Measurements from ENCODE around the gene CC2D2B. TPM values are rescaled to one million over a fixed set of nuclear protein-coding genes. Genes with fewer than 3 reads are reported as not detected.

Gene CC2D2B
- total RNA-seq, 1 experiment from 2014 or later, result 0.20 TPM

DNA sequence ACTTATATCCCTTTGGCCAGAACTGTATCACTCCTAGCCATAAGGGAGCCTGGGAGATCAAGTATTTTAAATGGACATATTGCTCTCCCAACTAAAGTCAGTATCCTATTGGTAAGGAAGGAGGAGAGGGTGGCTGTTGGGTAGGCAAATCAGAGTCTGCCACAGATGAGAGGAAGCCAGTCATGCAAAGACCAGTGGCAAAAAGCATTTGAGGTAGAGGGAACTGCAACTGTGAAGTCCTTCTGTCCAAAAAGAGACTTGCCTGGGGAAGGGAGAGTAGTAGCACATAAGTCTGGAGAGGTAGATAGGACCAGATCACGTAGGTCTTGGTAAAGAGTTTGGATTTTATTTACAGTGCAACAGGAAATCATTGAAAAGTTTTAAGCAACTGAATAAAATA, 126.8 kb downstream of the CC2D2B start:
- H3K4me1 Mint-ChIP-seq, result no peaks in the 10 kb centered on the region
- H3K36me3 Mint-ChIP-seq, result no peaks in the 10 kb centered on the region
- H3K27ac Mint-ChIP-seq, result no peak overlapping the region
- ChIA-PET POLR2A (no interaction called here), CTCF (no interaction called here)
- no peak overlapping the region for H3K4me3 Mint-ChIP-seq
- H3K9me3 Mint-ChIP-seq, result no peaks in the 10 kb centered on the region
- TF ChIP-seq, protein P1, sequence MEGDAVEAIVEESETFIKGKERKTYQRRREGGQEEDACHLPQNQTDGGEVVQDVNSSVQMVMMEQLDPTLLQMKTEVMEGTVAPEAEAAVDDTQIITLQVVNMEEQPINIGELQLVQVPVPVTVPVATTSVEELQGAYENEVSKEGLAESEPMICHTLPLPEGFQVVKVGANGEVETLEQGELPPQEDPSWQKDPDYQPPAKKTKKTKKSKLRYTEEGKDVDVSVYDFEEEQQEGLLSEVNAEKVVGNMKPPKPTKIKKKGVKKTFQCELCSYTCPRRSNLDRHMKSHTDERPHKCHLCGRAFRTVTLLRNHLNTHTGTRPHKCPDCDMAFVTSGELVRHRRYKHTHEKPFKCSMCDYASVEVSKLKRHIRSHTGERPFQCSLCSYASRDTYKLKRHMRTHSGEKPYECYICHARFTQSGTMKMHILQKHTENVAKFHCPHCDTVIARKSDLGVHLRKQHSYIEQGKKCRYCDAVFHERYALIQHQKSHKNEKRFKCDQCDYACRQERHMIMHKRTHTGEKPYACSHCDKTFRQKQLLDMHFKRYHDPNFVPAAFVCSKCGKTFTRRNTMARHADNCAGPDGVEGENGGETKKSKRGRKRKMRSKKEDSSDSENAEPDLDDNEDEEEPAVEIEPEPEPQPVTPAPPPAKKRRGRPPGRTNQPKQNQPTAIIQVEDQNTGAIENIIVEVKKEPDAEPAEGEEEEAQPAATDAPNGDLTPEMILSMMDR (IDR thresholded peaks at IDR 0.05), result no peak
- TF ChIP-seq ZNF317 (CRISPR knock-in tag; IDR thresholded peaks at IDR 0.05; ENCODE audit: borderline replicate concordance, low read depth) (no peak), NFYB (CRISPR knock-in tag; conservative IDR thresholded peaks at IDR 0.05; ENCODE audit: low read depth) (no peak), FOXJ3 (CRISPR knock-in tag; IDR thresholded peaks at IDR 0.05; ENCODE audit: borderline replicate concordance) (no peak), ZNF121 (CRISPR knock-in tag; IDR thresholded peaks at IDR 0.05) (no peak), NR3C1 (CRISPR knock-in tag; conservative IDR thresholded peaks at IDR 0.05; ENCODE audit: low read depth) (no peak), SP1 (CRISPR knock-in tag; conservative IDR thresholded peaks at IDR 0.05) (no peak), ZNF263 (CRISPR knock-in tag; IDR thresholded peaks at IDR 0.05; ENCODE audit: low read depth) (no peak), ZNF138 (CRISPR knock-in tag; conservative IDR thresholded peaks at IDR 0.05) (no peak), OVOL2 (CRISPR knock-in tag; IDR thresholded peaks at IDR 0.05; ENCODE audit: borderline replicate concordance) (no peak), ELF4 (CRISPR knock-in tag; IDR thresholded peaks at IDR 0.05; ENCODE audit: low read depth) (no peak), RELA (CRISPR knock-in tag; IDR thresholded peaks at IDR 0.05; ENCODE audit: borderline replicate concordance) (no peak), NR2C2 (CRISPR knock-in tag; IDR thresholded peaks at IDR 0.05) (no peak), NR1H2 (CRISPR knock-in tag; IDR thresholded peaks at IDR 0.05) (no peak)
- TF ChIP-seq, protein P2, sequence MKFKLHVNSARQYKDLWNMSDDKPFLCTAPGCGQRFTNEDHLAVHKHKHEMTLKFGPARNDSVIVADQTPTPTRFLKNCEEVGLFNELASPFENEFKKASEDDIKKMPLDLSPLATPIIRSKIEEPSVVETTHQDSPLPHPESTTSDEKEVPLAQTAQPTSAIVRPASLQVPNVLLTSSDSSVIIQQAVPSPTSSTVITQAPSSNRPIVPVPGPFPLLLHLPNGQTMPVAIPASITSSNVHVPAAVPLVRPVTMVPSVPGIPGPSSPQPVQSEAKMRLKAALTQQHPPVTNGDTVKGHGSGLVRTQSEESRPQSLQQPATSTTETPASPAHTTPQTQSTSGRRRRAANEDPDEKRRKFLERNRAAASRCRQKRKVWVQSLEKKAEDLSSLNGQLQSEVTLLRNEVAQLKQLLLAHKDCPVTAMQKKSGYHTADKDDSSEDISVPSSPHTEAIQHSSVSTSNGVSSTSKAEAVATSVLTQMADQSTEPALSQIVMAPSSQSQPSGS (CRISPR knock-in tag; IDR thresholded peaks at IDR 0.05; ENCODE audit: borderline replicate concordance, low read depth), result no peak
- TF ChIP-seq, protein P3, sequence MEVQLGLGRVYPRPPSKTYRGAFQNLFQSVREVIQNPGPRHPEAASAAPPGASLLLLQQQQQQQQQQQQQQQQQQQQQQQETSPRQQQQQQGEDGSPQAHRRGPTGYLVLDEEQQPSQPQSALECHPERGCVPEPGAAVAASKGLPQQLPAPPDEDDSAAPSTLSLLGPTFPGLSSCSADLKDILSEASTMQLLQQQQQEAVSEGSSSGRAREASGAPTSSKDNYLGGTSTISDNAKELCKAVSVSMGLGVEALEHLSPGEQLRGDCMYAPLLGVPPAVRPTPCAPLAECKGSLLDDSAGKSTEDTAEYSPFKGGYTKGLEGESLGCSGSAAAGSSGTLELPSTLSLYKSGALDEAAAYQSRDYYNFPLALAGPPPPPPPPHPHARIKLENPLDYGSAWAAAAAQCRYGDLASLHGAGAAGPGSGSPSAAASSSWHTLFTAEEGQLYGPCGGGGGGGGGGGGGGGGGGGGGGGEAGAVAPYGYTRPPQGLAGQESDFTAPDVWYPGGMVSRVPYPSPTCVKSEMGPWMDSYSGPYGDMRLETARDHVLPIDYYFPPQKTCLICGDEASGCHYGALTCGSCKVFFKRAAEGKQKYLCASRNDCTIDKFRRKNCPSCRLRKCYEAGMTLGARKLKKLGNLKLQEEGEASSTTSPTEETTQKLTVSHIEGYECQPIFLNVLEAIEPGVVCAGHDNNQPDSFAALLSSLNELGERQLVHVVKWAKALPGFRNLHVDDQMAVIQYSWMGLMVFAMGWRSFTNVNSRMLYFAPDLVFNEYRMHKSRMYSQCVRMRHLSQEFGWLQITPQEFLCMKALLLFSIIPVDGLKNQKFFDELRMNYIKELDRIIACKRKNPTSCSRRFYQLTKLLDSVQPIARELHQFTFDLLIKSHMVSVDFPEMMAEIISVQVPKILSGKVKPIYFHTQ (CRISPR knock-in tag; IDR thresholded peaks at IDR 0.05), result no peak
- TF ChIP-seq, protein P4, sequence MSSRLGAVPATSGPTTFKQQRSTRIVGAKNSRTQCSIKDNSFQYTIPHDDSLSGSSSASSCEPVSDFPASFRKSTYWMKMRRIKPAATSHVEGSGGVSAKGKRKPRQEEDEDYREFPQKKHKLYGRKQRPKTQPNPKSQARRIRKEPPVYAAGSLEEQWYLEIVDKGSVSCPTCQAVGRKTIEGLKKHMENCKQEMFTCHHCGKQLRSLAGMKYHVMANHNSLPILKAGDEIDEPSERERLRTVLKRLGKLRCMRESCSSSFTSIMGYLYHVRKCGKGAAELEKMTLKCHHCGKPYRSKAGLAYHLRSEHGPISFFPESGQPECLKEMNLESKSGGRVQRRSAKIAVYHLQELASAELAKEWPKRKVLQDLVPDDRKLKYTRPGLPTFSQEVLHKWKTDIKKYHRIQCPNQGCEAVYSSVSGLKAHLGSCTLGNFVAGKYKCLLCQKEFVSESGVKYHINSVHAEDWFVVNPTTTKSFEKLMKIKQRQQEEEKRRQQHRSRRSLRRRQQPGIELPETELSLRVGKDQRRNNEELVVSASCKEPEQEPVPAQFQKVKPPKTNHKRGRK (CRISPR knock-in tag; IDR thresholded peaks at IDR 0.05; ENCODE audit: borderline replicate concordance), result no peak
- TF ChIP-seq, protein P5, sequence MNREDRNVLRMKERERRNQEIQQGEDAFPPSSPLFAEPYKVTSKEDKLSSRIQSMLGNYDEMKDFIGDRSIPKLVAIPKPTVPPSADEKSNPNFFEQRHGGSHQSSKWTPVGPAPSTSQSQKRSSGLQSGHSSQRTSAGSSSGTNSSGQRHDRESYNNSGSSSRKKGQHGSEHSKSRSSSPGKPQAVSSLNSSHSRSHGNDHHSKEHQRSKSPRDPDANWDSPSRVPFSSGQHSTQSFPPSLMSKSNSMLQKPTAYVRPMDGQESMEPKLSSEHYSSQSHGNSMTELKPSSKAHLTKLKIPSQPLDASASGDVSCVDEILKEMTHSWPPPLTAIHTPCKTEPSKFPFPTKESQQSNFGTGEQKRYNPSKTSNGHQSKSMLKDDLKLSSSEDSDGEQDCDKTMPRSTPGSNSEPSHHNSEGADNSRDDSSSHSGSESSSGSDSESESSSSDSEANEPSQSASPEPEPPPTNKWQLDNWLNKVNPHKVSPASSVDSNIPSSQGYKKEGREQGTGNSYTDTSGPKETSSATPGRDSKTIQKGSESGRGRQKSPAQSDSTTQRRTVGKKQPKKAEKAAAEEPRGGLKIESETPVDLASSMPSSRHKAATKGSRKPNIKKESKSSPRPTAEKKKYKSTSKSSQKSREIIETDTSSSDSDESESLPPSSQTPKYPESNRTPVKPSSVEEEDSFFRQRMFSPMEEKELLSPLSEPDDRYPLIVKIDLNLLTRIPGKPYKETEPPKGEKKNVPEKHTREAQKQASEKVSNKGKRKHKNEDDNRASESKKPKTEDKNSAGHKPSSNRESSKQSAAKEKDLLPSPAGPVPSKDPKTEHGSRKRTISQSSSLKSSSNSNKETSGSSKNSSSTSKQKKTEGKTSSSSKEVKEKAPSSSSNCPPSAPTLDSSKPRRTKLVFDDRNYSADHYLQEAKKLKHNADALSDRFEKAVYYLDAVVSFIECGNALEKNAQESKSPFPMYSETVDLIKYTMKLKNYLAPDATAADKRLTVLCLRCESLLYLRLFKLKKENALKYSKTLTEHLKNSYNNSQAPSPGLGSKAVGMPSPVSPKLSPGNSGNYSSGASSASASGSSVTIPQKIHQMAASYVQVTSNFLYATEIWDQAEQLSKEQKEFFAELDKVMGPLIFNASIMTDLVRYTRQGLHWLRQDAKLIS (CRISPR knock-in tag; IDR thresholded peaks at IDR 0.05; ENCODE audit: borderline replicate concordance), result no peak
- TF ChIP-seq, protein P6, sequence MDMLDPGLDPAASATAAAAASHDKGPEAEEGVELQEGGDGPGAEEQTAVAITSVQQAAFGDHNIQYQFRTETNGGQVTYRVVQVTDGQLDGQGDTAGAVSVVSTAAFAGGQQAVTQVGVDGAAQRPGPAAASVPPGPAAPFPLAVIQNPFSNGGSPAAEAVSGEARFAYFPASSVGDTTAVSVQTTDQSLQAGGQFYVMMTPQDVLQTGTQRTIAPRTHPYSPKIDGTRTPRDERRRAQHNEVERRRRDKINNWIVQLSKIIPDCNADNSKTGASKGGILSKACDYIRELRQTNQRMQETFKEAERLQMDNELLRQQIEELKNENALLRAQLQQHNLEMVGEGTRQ (CRISPR knock-in tag; IDR thresholded peaks at IDR 0.05), result no peak
- ATAC-seq (no peak), DNase-seq (ENCODE audit: low spot score) (no peak)
- H3K27me3 Mint-ChIP-seq (ENCODE audit: low read depth), result peaks cover 5% of the 10 kb centered on the region; the same call in 1 of the 2 replicates

Measured in WTC11 (cell line).